ENCODE measurements around the gene HNRNPH1. TPM values are rescaled to one million over a fixed set of nuclear protein-coding genes. Genes with fewer than 3 reads are reported as not detected.
A peak's percentile ranks its signal among the peaks of the same experiment; 100 is the strongest.

The HNRNPH1 gene
- total and polyA plus RNA-seq, 2 of the 13 experiments (the other 11 are each of a cell fraction or from before 2014, with no cell fraction given) = 382 to 1,064 TPM

- peak; percentile 56 for TF ChIP-seq ZHX2 (IDR thresholded peaks at IDR 0.05; ENCODE audit: low read depth)
- no peak for TF ChIP-seq ZHX2 (CRISPR knock-in tag; IDR thresholded peaks at IDR 0.05; ENCODE audit: borderline replicate concordance)
- TF ChIP-seq RARG (CRISPR knock-in tag; IDR thresholded peaks at IDR 0.05; ENCODE audit: low read depth) = no peak
- TF ChIP-seq NFYC (CRISPR knock-in tag; IDR thresholded peaks at IDR 0.05) = no peak
- peak; percentile 86 for TF ChIP-seq ZNF605 (CRISPR knock-in tag; IDR thresholded peaks at IDR 0.05)
- peak; percentile 32; the same call in 1 of the 2 replicates for TF ChIP-seq ZNF142 (CRISPR knock-in tag; IDR thresholded peaks at IDR 0.05)
- no peak for TF ChIP-seq MAFG (CRISPR knock-in tag; IDR thresholded peaks at IDR 0.05)
- TF ChIP-seq TRAFD1 (CRISPR knock-in tag; IDR thresholded peaks at IDR 0.05; ENCODE audit: borderline replicate concordance) = no peak
- TF ChIP-seq EP300 (IDR thresholded peaks at IDR 0.05; ENCODE audit: low read depth in 2 of 2, low read length in 2 of 2) = no peak
- no peak for TF ChIP-seq EP300 (CRISPR knock-in tag; IDR thresholded peaks at IDR 0.05; ENCODE audit: borderline replicate concordance)
- TF ChIP-seq HBP1 (CRISPR knock-in tag; IDR thresholded peaks at IDR 0.05; ENCODE audit: low read depth) = peak; percentile 75; the same call in 1 of the 2 replicates
- TF ChIP-seq CC2D1A (CRISPR knock-in tag; IDR thresholded peaks at IDR 0.05) = no peak
These were observed at the start of gene HNRNPH1 (continued) for GRCh38 chr5:179623003-179623905.

All from HepG2 (cell line).